Right lobe of liver (tissue), 4 donors: ENCODE measurements around the gene HPS5.

Experiments
- CTCF ChIP-seq, 4 donors: fragments of 200-600 bp in 3 of 4; fragments of 450-650 bp in 1 of 4; IDR thresholded peaks; one replicate each; pipeline versions ENCODE4 v1.5.1 to v1.8.0; 2016 to 2022; ENCODE audit warnings: antibody characterized with exemption in 4 of 4, mild to moderate bottlenecking in 2 of 4
- POLR2A ChIP-seq: fragments of 450-650 bp; IDR thresholded peaks from one replicate; pipeline ENCODE4 v1.6.1; 2017; ENCODE audit warnings: antibody characterized with exemption, mild to moderate bottlenecking
- donor health status: DM: no; HTN: no; CAD: no.
- donor health status: DM: no; HTN: no; CAD: no.
- donor health status: DM: no; HTN: yes; CAD: no.

GRCh38 chr11:18313965-18314763, 7.8 kb downstream of the HPS5 start:
- TF ChIP-seq CTCF (IDR thresholded peaks at IDR 0.05) (no peak), POLR2A (no peak)
